KOPT-K1 (cell line): Measurements from ENCODE around the gene PYGB.

ENCODE experiments used
- H3K27ac ChIP-seq: fragments of 200-600 bp; sonication (generic); 2 replicates; pipeline ENCODE4 v1.5.1; 2016; ENCODE audit warnings: antibody characterized with exemption, mild to moderate bottlenecking, low read depth, low read length; ENCODE audit not compliant: poor library complexity, severe bottlenecking
- H3K36me3 ChIP-seq: fragments of 200-600 bp; sonication (generic); 2 replicates; pipeline ENCODE4 v1.5.1; 2017; ENCODE audit warnings: antibody characterized with exemption, mild to moderate bottlenecking, low read length, moderate library complexity; ENCODE audit not compliant: insufficient read depth
- H3K9me3 ChIP-seq: fragments of 200-600 bp; sonication (generic); 2 replicates; pipeline ENCODE4 v1.5.1; 2017; ENCODE audit warnings: antibody characterized with exemption, low read length, mild to moderate bottlenecking; ENCODE audit not compliant: insufficient read depth, poor library complexity, severe bottlenecking

PYGB gene

DNA sequence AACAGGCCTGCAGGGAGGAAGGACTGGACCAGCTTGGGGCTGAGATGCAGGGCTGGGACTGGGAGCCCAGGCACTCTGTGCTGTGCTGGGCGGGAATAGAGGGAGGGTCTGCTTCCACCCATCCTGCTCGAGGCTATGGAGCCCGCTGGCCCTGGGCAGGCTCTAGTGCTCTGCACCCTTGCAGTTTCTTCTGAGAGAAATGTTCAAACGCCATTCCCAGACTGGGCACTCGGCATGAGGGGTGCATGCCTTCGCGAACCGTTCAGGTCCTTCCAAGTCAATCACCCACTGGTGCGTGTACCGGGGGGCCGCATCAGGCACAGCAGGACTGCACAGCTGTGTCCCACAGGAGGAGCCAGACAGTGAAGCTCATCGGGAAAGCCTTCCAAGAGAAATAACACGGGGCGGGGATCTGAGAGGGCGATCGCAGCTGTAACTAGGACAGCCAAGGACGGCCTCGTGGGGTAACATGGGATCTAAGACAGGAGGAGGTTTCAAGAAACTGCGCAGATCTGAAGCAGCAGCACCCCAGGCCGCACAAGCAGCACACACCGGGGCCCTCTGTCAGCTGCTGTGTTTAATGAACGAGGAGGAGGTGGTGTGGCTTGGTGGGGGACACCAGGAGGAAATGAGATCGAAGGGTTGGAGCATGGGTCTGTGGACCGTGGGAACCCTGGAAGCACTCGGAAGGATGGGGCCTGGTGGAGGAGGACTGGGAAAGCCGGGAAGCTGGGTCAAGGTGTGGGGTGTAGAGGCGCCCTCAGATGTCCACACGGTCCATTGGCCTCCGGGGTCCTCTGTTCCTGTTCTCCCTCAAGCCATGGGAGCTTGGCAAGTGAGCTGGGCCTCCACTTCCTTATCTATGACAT is 26.1 kb upstream of the PYGB start:
- Histone ChIP-seq H3K36me3 (peaks cover 69% of the 10 kb centered on the region), H3K9me3 (no peaks in the 10 kb centered on the region), H3K27ac (no peak overlapping the region)

DNA sequence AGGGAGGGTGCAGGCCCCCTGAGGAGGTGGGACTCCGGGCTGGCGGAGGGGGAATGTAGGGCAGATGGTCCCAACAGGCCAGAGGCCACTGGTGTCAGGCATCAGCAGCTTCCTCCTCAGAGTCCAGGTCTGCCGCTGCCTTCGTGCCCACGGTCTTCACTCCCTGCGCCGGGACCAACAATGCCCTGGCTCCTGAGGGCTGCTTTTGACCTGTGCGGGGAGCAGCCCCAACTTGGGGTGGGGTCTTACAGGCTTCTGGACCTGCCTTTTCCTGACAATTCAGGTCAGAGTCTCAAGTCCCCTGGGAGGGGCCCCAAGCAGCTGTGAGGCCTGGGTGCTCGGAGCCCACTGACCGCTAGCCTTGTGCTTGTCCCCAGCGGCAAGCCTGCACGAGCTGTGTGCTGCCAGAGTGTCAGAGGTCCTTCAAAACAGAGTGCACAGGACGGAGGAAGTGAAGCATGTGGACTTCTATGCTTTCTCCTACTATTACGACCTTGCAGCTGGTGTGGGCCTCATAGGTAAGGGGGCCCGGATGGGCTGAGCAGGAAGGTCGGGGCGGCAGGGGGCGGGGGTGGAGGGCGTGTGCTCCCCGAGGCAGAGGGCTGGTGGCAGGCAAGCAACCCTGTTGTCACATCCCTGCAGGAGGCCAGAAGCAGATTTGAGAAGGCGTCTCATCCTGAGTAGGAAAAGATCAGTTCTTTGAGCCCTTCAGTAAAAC is 25.3 kb upstream of the PYGB start:
- H3K36me3 ChIP-seq = peaks cover 62% of the 10 kb centered on the region
- no peak overlapping the region for H3K27ac ChIP-seq
- H3K9me3 ChIP-seq = no peaks in the 10 kb centered on the region

DNA sequence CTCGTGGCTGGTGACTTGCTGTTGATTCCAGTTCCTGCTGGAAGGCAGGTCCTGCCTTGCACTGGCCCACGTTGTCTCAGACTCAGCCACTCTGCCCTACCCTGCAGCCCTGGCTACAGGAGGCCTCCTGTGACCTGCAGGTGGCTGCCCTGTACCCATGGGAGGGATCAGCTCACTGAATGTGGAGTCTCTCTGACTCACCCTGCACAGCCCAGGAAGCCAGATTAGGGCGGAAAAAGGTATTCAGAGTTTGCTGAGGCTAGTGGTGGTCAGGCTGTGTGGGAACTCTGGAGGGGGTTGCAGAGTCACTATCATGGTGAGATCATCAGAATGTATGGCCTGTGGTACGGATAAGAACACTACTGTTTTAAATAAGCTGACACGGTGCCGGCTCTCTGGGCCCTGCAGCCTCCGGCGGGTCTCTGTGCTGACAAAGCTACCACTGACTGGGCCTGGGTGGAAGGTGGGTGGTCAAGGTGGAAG is 24.7 kb upstream of the PYGB start:
- Histone ChIP-seq H3K9me3 (no peaks in the 10 kb centered on the region), H3K27ac (no peak overlapping the region), H3K36me3 (peaks cover 56% of the 10 kb centered on the region)

DNA sequence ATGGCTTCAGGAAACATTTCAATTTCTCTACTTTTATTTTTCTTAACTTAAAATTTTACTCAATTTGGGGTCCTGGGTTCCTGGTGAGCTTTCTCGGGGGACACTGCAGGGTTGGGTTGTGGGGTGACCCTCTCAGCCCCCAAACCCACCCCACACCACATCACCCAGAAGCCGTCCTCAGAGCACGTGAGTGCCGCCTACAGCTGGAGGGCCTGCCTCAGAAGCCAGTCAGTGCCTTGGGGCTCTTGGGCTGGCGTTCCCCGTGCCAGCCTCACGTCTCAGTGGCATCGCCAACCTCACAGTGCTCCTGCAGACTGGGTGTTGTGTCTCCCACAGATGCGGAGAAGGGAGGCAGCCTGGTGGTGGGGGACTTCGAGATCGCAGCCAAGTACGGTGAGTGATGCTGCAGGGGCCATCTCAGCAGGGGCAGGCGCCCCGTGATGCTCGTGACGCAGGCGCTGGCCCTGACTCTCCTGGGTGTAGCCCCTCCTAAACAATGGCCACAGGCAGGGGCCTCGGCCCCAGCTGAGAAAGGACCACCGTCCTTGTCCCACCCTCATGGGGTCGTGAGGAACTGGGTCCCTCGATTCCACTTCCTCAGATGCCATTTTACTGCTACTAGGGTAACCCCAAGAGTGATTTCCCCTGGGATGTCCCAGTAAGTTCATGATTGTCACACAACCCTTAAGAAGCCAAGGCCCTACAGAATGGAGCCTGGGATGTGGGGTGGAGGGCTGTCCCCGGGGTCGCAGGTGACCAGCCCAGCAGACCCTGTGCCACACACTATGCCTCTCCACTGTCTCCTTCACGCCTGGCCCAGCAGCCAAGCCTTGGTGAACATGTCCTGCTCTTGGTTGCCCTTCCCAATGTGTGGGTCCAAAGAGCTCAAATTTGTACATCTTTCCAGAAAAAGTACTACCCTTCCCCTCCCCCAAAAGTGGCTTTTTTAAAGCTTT is 23.8 kb upstream of the PYGB start:
- H3K36me3 ChIP-seq = peaks cover 47% of the 10 kb centered on the region
- H3K9me3 ChIP-seq = no peaks in the 10 kb centered on the region
- H3K27ac ChIP-seq = no peak overlapping the region

DNA sequence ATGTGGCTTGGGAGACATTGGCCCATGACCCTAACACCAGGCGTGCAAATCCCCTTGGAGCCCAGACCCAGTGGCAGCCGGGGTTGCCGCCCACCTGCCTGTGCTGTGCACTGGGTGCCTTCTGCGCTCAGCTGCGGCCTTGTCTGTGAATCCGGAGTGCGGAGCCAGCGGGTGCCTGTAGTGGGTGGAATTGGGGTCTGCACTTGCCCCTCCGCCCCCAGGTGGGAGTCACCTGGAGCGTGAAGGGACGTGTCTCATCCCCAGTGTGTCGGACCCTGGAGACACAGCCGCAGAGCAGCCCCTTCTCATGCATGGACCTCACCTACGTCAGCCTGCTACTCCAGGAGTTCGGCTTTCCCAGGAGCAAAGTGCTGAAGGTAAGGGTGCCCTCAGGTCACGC is 22.9 kb upstream of the PYGB start:
- Histone ChIP-seq H3K27ac (no peak overlapping the region), H3K9me3 (no peaks in the 10 kb centered on the region), H3K36me3 (peaks cover 38% of the 10 kb centered on the region)

DNA sequence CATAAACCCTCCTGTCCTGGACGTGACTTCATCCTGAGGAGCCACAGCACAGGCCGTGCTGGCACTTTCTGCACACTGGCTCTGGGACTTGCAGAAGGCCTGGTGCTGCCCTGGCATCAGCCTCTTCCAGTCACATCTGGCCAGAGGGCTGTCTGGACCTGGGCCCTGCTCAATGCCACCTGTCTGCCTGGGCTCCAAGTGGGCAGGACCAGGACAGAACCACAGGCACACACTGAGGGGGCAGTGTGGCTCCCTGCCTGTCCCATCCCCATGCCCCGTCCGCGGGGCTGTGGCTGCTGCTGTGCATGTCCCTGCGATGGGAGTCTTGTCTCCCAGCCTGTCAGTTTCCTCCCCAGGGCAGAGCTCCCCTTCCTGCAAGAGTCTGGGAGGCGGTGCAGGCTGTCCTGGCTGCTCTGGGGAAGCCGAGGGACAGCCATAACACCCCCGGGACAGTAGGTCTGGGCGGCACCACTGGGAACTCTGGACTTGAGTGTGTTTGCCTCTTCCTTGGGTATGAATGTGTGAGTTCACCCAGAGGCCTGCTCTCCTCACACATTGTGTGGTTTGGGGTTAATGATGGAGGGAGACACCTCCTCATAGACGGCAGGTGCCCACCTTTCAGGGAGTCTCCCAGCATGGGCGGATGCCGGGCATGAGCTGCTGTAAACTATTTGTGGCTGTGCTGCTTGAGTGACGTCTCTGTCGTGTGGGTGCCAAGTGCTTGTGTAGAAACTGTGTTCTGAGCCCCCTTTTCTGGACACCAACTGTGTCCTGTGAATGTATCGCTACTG is 22.0 kb upstream of the PYGB start:
- Histone ChIP-seq H3K9me3 (no peaks in the 10 kb centered on the region), H3K27ac (no peak overlapping the region), H3K36me3 (peaks cover 31% of the 10 kb centered on the region)

DNA sequence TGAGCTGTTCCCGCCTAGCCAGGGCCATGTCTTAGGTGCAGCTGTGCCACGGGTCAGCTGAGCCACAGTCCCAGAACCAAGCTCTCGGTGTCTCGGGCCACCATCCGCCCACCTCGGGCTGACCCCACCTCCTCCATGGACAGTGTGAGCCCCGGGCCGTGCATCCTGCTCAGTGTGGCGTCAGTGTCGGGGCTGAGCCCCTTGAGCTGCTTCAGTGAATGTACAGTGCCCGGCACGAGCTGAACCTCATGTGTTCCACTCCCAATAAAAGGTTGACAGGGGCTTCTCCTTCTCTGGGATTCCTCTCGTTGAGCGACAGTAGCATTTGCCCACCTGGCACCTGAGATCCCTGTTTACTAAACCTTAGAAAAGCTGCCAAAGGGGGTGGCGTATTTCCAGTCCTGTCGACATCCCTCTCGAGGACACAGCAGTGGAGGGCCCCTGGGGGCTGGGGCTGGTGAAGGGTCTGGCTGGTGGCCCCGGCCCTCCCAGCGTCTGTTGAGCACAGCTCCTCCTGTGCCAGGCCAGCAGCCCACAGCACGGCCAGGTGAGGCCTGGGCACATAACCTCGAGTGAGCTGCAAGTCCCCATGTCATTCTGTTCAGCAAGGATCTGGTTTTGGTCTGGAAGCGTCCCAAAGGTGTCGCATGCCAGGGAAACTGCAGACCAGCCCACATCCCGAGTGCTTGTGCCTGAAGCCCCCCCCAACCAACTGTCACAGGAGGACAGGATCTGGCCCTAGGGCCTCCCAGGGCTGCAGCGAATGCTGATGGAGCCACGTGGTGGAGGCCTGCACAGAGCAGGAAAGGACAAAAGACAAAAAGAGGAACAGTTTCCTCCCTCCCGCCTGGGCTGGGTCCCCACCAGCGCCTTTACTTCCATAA is 21.2 kb upstream of the PYGB start:
- Histone ChIP-seq H3K27ac (no peak overlapping the region), H3K36me3 (peaks cover 22% of the 10 kb centered on the region)

DNA sequence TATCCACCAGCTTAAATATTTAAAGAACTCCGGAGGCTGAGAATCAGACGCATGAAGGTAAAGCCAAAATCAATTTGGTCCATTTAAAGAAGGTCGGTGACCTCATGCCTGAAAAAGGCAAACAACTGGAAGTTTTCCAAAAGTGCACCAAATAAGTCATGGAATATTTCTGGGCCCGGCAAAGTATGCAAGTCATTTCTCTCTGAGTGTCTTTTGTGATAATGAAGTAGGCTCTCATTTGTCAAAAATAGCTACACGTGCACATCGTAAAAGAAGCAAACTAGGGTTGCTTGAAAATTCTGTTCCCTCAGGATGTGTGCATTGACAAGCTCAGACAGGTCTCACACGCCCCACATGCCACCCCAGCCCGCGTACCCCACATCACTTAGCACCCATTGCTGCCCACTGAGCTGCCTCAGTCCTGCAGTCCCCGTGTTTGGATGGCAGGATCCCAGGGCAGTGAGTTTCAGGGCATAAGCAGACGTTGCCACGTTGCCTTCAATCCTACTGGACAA is 20.5 kb upstream of the PYGB start:
- Histone ChIP-seq H3K27ac (no peak overlapping the region), H3K36me3 (peaks cover 15% of the 10 kb centered on the region), H3K9me3 (no peaks in the 10 kb centered on the region)

More for the DNA sequence above, 21.2 kb upstream of the PYGB start:
- no peaks in the 10 kb centered on the region for H3K9me3 ChIP-seq

DNA sequence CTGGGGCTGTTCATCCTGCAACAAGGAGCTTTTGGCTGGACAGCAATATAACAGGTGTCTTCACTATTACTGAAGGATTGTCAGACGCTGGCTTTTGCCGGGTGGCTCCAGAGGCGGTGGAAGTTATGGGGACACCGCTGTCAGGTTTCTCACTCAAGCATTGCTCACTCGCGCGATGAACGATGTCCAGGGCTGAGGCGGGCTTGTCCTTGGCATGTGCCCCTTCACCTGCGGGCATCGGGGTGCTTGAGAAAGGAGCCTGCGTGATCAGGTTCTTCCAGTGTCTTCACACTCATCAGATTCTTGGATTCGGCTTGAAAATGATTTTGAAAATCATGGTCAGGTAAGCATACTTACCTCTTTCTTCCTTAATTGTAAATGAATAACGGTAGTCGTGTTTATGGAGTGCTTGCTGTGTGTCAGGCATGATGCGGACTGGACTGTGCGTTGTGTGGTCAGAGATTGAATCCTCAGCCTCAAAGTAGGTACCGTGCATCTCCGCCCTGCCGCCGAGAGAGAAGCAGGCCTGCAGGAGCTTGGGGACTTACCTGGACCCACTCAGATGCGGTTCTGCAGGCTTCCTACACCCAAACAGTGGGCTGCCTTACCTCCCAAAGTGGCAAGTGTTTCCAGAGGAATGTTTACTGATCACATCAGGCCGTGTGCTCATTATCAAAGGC is 18.3 kb upstream of the PYGB start:
- no peak overlapping the region for H3K27ac ChIP-seq

DNA sequence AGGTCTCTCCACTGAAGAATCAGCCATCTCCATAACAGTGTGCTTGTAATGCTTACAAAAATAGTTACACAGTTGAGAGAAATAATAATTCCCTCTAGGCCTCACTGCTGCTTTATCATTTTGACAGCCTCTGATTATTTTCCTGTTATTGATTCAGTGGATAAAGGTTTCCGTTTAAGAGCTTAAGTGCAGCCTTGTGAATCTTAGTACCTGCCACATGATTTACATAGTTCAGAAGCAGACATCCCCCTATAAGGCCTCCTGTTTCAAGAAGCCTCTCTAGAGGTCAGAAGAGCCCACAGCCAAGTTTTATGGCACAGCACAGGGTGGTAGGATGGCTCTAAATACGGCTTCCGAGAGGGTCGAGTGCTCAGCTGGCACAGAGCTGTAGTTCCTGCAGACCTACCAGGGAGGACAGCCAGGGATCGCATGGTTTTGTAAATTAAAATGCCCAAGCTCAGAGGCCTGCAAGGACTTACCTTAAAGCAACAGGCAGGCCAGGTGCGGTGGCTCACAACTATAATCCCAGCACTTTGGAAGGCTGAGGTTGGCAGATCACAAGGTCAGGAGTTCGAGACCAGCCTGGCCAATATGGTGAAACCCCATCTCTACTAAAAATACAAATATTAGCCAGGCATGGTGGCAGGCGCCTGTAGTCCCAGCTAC is 17.6 kb upstream of the PYGB start:
- Histone ChIP-seq H3K27ac (no peak overlapping the region), H3K36me3 (peaks cover 6% of the 10 kb centered on the region)

More for the DNA sequence above, 18.3 kb upstream of the PYGB start:
- no peaks in the 10 kb centered on the region for H3K9me3 ChIP-seq
- H3K36me3 ChIP-seq = peaks cover 9% of the 10 kb centered on the region

DNA sequence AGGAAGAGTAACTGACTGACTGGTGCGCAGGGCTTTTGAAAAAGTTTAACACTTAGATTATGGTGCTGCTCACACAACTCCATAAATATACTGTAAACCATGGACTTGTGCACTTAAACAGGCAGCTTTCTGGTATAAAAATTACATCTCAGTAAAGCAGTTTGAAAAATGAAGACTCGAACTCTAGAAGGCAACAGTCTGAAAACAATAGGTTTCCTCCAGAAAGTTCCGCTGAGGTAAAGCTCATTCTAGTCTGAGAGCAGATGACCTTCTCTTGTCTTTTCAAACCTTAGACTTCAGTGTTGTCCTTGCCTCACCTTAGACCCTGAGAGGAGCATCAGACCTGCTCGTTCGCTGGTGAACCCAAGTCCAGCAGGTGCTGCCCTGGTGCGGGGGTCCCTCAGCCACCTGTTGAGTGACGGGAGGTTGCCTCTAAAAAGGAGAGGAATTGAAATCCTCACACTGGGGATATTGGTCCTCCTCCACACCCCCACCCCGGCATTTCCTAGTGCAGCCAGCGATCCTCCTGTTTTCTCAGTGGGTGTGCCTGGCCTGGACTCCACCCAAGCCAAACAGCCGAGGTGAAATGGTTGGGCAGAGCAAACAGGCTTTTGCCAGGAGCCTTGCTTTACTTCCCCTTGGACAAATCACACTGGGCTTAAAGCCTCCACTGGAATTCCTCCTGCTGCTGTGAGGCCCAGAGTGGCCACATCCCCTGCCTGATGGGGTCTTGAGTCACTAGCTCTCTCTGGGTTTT is 14.7 kb upstream of the PYGB start:
- no peak overlapping the region for H3K27ac ChIP-seq
- no peaks in the 10 kb centered on the region for H3K9me3 ChIP-seq

More for the DNA sequence above, 17.6 kb upstream of the PYGB start:
- no peaks in the 10 kb centered on the region for H3K9me3 ChIP-seq

More for the DNA sequence above, 14.7 kb upstream of the PYGB start:
- H3K36me3 ChIP-seq = no peaks in the 10 kb centered on the region
